Measurements from ENCODE around the gene ANAPC4. TPM values are rescaled to one million over a fixed set of nuclear protein-coding genes. Genes with fewer than 3 reads are reported as not detected.
"Not testable (repeated sequence)": the region's sequence is repeated elsewhere in the genome, so short reads cannot be mapped to it uniquely, and the experiment has no call there.

Gene ANAPC4
- polyA plus RNA-seq, 1 donor (not counting 4 experiments of a cell fraction or from before 2014, with no cell fraction given), result 26.9 TPM

DNA sequence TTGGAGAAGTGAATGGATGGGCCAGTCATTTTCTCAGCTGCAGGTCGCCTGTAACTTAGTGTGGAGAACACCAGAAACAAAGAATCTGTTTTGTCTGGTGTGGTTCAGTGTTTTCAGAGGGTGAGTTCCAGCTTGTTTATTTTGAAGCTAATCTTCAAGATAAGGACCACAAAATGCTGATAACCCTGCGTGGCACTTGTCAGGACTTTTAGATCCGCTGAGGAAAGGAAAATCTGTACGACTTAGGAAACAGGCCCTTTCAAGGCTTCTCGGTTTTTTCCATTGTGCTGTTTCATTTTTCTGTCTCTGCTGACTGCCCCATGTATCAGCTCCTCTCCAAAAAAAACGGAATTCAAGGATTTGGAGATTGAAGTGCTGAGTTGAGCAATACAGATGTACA is 8.7 kb upstream of the ANAPC4 start:
- no peak overlapping the region for H3K9ac ChIP-seq (ENCODE audit: control insufficient read depth, extremely low read depth, insufficient read depth, low read length)
- no peaks in the 10 kb centered on the region for H3K4me1 ChIP-seq (ENCODE audit: control insufficient read depth, extremely low read depth, insufficient read depth, low read length)
- no peak overlapping the region for H3K4me2 ChIP-seq (ENCODE audit: control insufficient read depth, extremely low read depth, insufficient read depth, low read depth, low read length)
- no peaks in the 10 kb centered on the region for H3K9me3 ChIP-seq (ENCODE audit: control insufficient read depth, low read depth, low read length)
- H3K27ac ChIP-seq (ENCODE audit: control insufficient read depth, insufficient read depth, low read length), result no peak overlapping the region
- H3K4me3 ChIP-seq (ENCODE audit: control insufficient read depth in 2 of 3, extremely low read depth in 1 of 3, insufficient read depth in 2 of 3, low read depth in 1 of 3, low read length in 3 of 3), result no peak overlapping the region
- FAIRE-seq (no peak), DNase-seq (ENCODE audit: low read depth, low spot score) (no peak)
- dilution Hi-C loops (cut with MboI; ENCODE audit: extremely low pct_ligation_motif_present, low sequenced_read_pairs), result no loop called here
- H4K20me1 ChIP-seq (ENCODE audit: control insufficient read depth, extremely low read depth, insufficient read depth, low read length), result no peaks in the 10 kb centered on the region
- no peak overlapping the region for H2AFZ ChIP-seq (ENCODE audit: control insufficient read depth, low read length)
- H3K79me2 ChIP-seq (ENCODE audit: control insufficient read depth, insufficient read depth, low read length), result no peaks in the 10 kb centered on the region
- TF ChIP-seq, protein P1, sequence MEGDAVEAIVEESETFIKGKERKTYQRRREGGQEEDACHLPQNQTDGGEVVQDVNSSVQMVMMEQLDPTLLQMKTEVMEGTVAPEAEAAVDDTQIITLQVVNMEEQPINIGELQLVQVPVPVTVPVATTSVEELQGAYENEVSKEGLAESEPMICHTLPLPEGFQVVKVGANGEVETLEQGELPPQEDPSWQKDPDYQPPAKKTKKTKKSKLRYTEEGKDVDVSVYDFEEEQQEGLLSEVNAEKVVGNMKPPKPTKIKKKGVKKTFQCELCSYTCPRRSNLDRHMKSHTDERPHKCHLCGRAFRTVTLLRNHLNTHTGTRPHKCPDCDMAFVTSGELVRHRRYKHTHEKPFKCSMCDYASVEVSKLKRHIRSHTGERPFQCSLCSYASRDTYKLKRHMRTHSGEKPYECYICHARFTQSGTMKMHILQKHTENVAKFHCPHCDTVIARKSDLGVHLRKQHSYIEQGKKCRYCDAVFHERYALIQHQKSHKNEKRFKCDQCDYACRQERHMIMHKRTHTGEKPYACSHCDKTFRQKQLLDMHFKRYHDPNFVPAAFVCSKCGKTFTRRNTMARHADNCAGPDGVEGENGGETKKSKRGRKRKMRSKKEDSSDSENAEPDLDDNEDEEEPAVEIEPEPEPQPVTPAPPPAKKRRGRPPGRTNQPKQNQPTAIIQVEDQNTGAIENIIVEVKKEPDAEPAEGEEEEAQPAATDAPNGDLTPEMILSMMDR (optimal IDR thresholded peaks at IDR 0.05 in 1 of 3, IDR thresholded peaks at IDR 0.05 in 1 of 3, conservative IDR thresholded peaks at IDR 0.05 in 1 of 3; ENCODE audit: extremely low read depth in 1 of 3, insufficient read depth in 2 of 3, low read length in 3 of 3), result no peak
- no peak for TF ChIP-seq EZH2 (IDR thresholded peaks at IDR 0.05; ENCODE audit: low read length)
- H3K36me3 ChIP-seq (ENCODE audit: control insufficient read depth in 2 of 2, extremely low read depth in 1 of 2, insufficient read depth in 2 of 2, low read length in 2 of 2), result peaks cover 4 to 7% of the 10 kb centered on the region in 2 experiments
- H3K9me1 ChIP-seq (ENCODE audit: control insufficient read depth, extremely low read depth, insufficient read depth, low read length), result no peaks in the 10 kb centered on the region
- no peaks in the 10 kb centered on the region for H3K27me3 ChIP-seq (ENCODE audit: control insufficient read depth, extremely low read depth, insufficient read depth, low read length)

DNA sequence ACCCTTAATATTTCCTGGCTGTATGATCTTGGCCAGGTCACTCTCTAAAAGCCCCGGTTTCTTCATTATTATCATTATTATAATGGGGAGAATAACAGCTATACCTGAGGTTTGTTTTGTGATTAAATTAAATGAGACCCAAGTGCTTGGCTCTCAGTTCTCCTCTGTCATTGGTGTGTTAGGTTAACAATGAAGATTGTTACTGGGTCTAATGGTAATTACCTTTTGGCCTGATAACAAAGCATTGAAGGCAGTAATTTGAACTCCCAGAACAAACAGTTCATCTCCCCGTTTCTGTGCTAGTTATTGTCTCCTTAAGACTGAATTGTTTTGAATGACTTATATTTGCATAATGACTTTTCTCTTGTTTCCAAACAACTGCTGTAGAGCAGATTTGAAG is 6.8 kb upstream of the ANAPC4 start:
- FAIRE-seq, result no peak
- no peaks in the 10 kb centered on the region for H3K79me2 ChIP-seq (ENCODE audit: control insufficient read depth, insufficient read depth, low read length)
- no peaks in the 10 kb centered on the region for H3K9me1 ChIP-seq (ENCODE audit: control insufficient read depth, extremely low read depth, insufficient read depth, low read length)

DNA sequence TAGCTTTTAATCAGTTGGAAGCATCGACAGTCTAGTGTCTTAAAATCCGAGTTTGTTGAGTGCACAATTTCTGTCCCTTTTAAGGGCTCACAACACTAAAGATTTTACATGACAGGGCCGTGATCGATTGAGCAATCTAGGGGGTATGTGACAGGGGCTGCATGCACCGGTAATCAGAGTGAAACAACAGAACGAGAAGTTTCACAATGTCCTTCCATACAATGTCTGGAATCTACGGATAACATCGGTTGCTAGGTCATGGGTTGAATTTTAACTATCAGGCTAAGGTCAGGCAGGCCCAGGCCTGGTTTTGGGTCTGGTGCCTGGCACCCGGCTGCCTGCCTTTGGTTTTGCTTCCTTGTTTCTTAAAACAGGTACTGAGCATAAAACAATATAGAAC is 4.5 kb upstream of the ANAPC4 start:
- dilution Hi-C loops (cut with MboI; ENCODE audit: extremely low pct_ligation_motif_present, low sequenced_read_pairs); FAIRE-seq: not testable (repeated sequence)

More for the DNA sequence above, 6.8 kb upstream of the ANAPC4 start:
- no peak overlapping the region for H3K4me2 ChIP-seq (ENCODE audit: control insufficient read depth, extremely low read depth, insufficient read depth, low read depth, low read length)
- no peaks in the 10 kb centered on the region for H4K20me1 ChIP-seq (ENCODE audit: control insufficient read depth, extremely low read depth, insufficient read depth, low read length)
- H3K36me3 ChIP-seq (ENCODE audit: control insufficient read depth in 2 of 2, extremely low read depth in 1 of 2, insufficient read depth in 2 of 2, low read length in 2 of 2), result peaks cover 4 to 7% of the 10 kb centered on the region in 2 experiments
- dilution Hi-C loops (cut with MboI; ENCODE audit: extremely low pct_ligation_motif_present, low sequenced_read_pairs), result no loop called here
- TF ChIP-seq EZH2 (IDR thresholded peaks at IDR 0.05; ENCODE audit: low read length), result no peak
- TF ChIP-seq, protein P1 (optimal IDR thresholded peaks at IDR 0.05 in 1 of 3, IDR thresholded peaks at IDR 0.05 in 1 of 3, conservative IDR thresholded peaks at IDR 0.05 in 1 of 3; ENCODE audit: extremely low read depth in 1 of 3, insufficient read depth in 2 of 3, low read length in 3 of 3), result no peak
- H3K9me3 ChIP-seq (ENCODE audit: control insufficient read depth, low read depth, low read length), result no peaks in the 10 kb centered on the region
- H3K27me3 ChIP-seq (ENCODE audit: control insufficient read depth, extremely low read depth, insufficient read depth, low read length), result no peaks in the 10 kb centered on the region
- no peak for DNase-seq (ENCODE audit: low read depth, low spot score)
- no peaks in the 10 kb centered on the region for H3K4me1 ChIP-seq (ENCODE audit: control insufficient read depth, extremely low read depth, insufficient read depth, low read length)
- no peak overlapping the region for H2AFZ ChIP-seq (ENCODE audit: control insufficient read depth, low read length)
- no peak overlapping the region for H3K9ac ChIP-seq (ENCODE audit: control insufficient read depth, extremely low read depth, insufficient read depth, low read length)
- H3K4me3 ChIP-seq (ENCODE audit: control insufficient read depth in 2 of 3, extremely low read depth in 1 of 3, insufficient read depth in 2 of 3, low read depth in 1 of 3, low read length in 3 of 3), result no peak overlapping the region
- H3K27ac ChIP-seq (ENCODE audit: control insufficient read depth, insufficient read depth, low read length), result no peak overlapping the region

More for the DNA sequence above, 4.5 kb upstream of the ANAPC4 start:
- H4K20me1 ChIP-seq (ENCODE audit: control insufficient read depth, extremely low read depth, insufficient read depth, low read length); H3K79me2 ChIP-seq (ENCODE audit: control insufficient read depth, insufficient read depth, low read length); H3K4me2 ChIP-seq (ENCODE audit: control insufficient read depth, extremely low read depth, insufficient read depth, low read depth, low read length); H3K9me1 ChIP-seq (ENCODE audit: control insufficient read depth, extremely low read depth, insufficient read depth, low read length); H3K9me3 ChIP-seq (ENCODE audit: control insufficient read depth, low read depth, low read length); DNase-seq (ENCODE audit: low read depth, low spot score); H3K4me3 ChIP-seq (ENCODE audit: control insufficient read depth in 2 of 3, extremely low read depth in 1 of 3, insufficient read depth in 2 of 3, low read depth in 1 of 3, low read length in 3 of 3); H2AFZ ChIP-seq (ENCODE audit: control insufficient read depth, low read length); H3K4me1 ChIP-seq (ENCODE audit: control insufficient read depth, extremely low read depth, insufficient read depth, low read length); H3K9ac ChIP-seq (ENCODE audit: control insufficient read depth, extremely low read depth, insufficient read depth, low read length); H3K36me3 ChIP-seq (ENCODE audit: control insufficient read depth in 2 of 2, extremely low read depth in 1 of 2, insufficient read depth in 2 of 2, low read length in 2 of 2); H3K27ac ChIP-seq (ENCODE audit: control insufficient read depth, insufficient read depth, low read length); H3K27me3 ChIP-seq (ENCODE audit: control insufficient read depth, extremely low read depth, insufficient read depth, low read length): not testable (repeated sequence)

Measured in keratinocyte (primary cell).